PFSK-1 (cell line): Measurements from ENCODE around the gene TMEM245.

Experiments
- FOXP2 ChIP-seq: optimal IDR thresholded peaks from 2 replicates; pipeline ENCODE3; 2011; ENCODE audit warnings: borderline replicate concordance, control low read depth, inconsistent platforms; ENCODE audit not compliant: insufficient read depth; ENCODE audit errors: extremely low read length, extremely low read depth
- SIN3A ChIP-seq: IDR thresholded peaks from 2 replicates; pipeline ENCODE4 v1.6.1; 2012; ENCODE audit warnings: mild to moderate bottlenecking, low read length, moderate library complexity, borderline replicate concordance; ENCODE audit not compliant: insufficient read depth
- TAF1 ChIP-seq: IDR thresholded peaks from 2 replicates; pipeline ENCODE4 v1.6.1; 2012; ENCODE audit warnings: low read length, control low read depth, borderline replicate concordance; ENCODE audit not compliant: insufficient read depth
- TF ChIP-seq, protein P1 (sequence below), 2 experiments: IDR thresholded peaks; 2 replicates each; pipeline versions ENCODE4 v1.6.1 to v1.8.0; 2011 to 2012; ENCODE audit warnings: low read depth in 2 of 2, low read length in 2 of 2, control low read depth in 1 of 2, inconsistent platforms in 1 of 2, mild to moderate bottlenecking in 1 of 2, moderate library complexity in 1 of 2; ENCODE audit not compliant: insufficient read depth in 1 of 2

GRCh38 chr9:109037946-109038715 is 81.6 kb downstream of the TMEM245 start:
- no peak for TF ChIP-seq TAF1
- TF ChIP-seq FOXP2: no peak
- TF ChIP-seq SIN3A: no peak
- TF ChIP-seq, protein P1, sequence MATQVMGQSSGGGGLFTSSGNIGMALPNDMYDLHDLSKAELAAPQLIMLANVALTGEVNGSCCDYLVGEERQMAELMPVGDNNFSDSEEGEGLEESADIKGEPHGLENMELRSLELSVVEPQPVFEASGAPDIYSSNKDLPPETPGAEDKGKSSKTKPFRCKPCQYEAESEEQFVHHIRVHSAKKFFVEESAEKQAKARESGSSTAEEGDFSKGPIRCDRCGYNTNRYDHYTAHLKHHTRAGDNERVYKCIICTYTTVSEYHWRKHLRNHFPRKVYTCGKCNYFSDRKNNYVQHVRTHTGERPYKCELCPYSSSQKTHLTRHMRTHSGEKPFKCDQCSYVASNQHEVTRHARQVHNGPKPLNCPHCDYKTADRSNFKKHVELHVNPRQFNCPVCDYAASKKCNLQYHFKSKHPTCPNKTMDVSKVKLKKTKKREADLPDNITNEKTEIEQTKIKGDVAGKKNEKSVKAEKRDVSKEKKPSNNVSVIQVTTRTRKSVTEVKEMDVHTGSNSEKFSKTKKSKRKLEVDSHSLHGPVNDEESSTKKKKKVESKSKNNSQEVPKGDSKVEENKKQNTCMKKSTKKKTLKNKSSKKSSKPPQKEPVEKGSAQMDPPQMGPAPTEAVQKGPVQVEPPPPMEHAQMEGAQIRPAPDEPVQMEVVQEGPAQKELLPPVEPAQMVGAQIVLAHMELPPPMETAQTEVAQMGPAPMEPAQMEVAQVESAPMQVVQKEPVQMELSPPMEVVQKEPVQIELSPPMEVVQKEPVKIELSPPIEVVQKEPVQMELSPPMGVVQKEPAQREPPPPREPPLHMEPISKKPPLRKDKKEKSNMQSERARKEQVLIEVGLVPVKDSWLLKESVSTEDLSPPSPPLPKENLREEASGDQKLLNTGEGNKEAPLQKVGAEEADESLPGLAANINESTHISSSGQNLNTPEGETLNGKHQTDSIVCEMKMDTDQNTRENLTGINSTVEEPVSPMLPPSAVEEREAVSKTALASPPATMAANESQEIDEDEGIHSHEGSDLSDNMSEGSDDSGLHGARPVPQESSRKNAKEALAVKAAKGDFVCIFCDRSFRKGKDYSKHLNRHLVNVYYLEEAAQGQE (IDR thresholded peaks at IDR 0.05; ENCODE audit: insufficient read depth in 1 of 2, low read depth in 2 of 2, low read length in 2 of 2): no peak
